Measurements from ENCODE around the gene KCTD3.

KCTD3 gene

GRCh38 chr1:215581896-215582295 lies 14.8 kb downstream of the KCTD3 start:
- Histone ChIP-seq H3K9ac (ENCODE audit: low read depth, low read length) (no peak overlapping the region), H3K36me3 (ENCODE audit: insufficient read depth, low read length) (peaks cover 16% of the 10 kb centered on the region), H3K9me3 (ENCODE audit: control insufficient read depth, insufficient read depth, low read length) (peaks cover 5% of the 10 kb centered on the region; the same call in 1 of the 2 replicates), H3K4me1 (ENCODE audit: insufficient read depth, low read length) (no peaks in the 10 kb centered on the region)

- H3K9me3 ChIP-seq (ENCODE audit: control insufficient read depth, insufficient read depth, low read length): peaks cover 5% of the 10 kb centered on the region; the same call in 1 of the 2 replicates
- no peaks in the 10 kb centered on the region for H3K4me1 ChIP-seq (ENCODE audit: insufficient read depth, low read length)
- H3K9ac ChIP-seq (ENCODE audit: low read depth, low read length): no peak overlapping the region
- H3K36me3 ChIP-seq (ENCODE audit: insufficient read depth, low read length): peaks cover 16% of the 10 kb centered on the region
Measured at GRCh38 chr1:215583185-215583749, 16.2 kb downstream of the KCTD3 start.

GRCh38 chr1:215584389-215584788 lies 17.3 kb downstream of the KCTD3 start:
- peaks cover 14% of the 10 kb centered on the region for H3K36me3 ChIP-seq (ENCODE audit: insufficient read depth, low read length)
- H3K4me1 ChIP-seq (ENCODE audit: insufficient read depth, low read length): no peaks in the 10 kb centered on the region
- H3K9ac ChIP-seq (ENCODE audit: low read depth, low read length): no peak overlapping the region
- peaks cover 5% of the 10 kb centered on the region; the same call in 1 of the 2 replicates for H3K9me3 ChIP-seq (ENCODE audit: control insufficient read depth, insufficient read depth, low read length)

GRCh38 chr1:215589650-215590435 lies 22.7 kb downstream of the KCTD3 start:
- Histone ChIP-seq H3K9ac (ENCODE audit: low read depth, low read length) (no peak overlapping the region), H3K36me3 (ENCODE audit: insufficient read depth, low read length) (peaks cover 6% of the 10 kb centered on the region; the same call in 1 of the 2 replicates), H3K9me3 (ENCODE audit: control insufficient read depth, insufficient read depth, low read length) (peaks cover 5% of the 10 kb centered on the region; the same call in 1 of the 2 replicates), H3K4me1 (ENCODE audit: insufficient read depth, low read length) (no peaks in the 10 kb centered on the region)

GRCh38 chr1:215590779-215591491 lies 23.8 kb downstream of the KCTD3 start:
- Histone ChIP-seq H3K4me1 (ENCODE audit: insufficient read depth, low read length) (no peaks in the 10 kb centered on the region), H3K36me3 (ENCODE audit: insufficient read depth, low read length) (peaks cover 6% of the 10 kb centered on the region; the same call in 1 of the 2 replicates), H3K9ac (ENCODE audit: low read depth, low read length) (no peak overlapping the region), H3K9me3 (ENCODE audit: control insufficient read depth, insufficient read depth, low read length) (no peaks in the 10 kb centered on the region; the same call in 1 of the 2 replicates)

GRCh38 chr1:215594640-215595039 lies 27.5 kb downstream of the KCTD3 start:
- Histone ChIP-seq H3K36me3 (ENCODE audit: insufficient read depth, low read length) (no peaks in the 10 kb centered on the region; the same call in 1 of the 2 replicates), H3K9me3 (ENCODE audit: control insufficient read depth, insufficient read depth, low read length) (no peaks in the 10 kb centered on the region), H3K4me1 (ENCODE audit: insufficient read depth, low read length) (no peaks in the 10 kb centered on the region; the same call in 1 of the 2 replicates), H3K9ac (ENCODE audit: low read depth, low read length) (no peak overlapping the region)

GRCh38 chr1:215595231-215595630 lies 28.1 kb downstream of the KCTD3 start:
- no peaks in the 10 kb centered on the region; the same call in 1 of the 2 replicates for H3K4me1 ChIP-seq (ENCODE audit: insufficient read depth, low read length)

GRCh38 chr1:215597961-215598360 lies 30.9 kb downstream of the KCTD3 start:
- H3K36me3 ChIP-seq (ENCODE audit: insufficient read depth, low read length): no peaks in the 10 kb centered on the region; the same call in 1 of the 2 replicates

More at GRCh38 chr1:215595231-215595630, 28.1 kb downstream of the KCTD3 start:
- Histone ChIP-seq H3K9ac (ENCODE audit: low read depth, low read length) (no peak overlapping the region), H3K36me3 (ENCODE audit: insufficient read depth, low read length) (no peaks in the 10 kb centered on the region; the same call in 1 of the 2 replicates), H3K9me3 (ENCODE audit: control insufficient read depth, insufficient read depth, low read length) (no peaks in the 10 kb centered on the region)

GRCh38 chr1:215599418-215600074 lies 32.4 kb downstream of the KCTD3 start:
- Histone ChIP-seq H3K9ac (ENCODE audit: low read depth, low read length) (no peak overlapping the region), H3K9me3 (ENCODE audit: control insufficient read depth, insufficient read depth, low read length) (no peaks in the 10 kb centered on the region), H3K36me3 (ENCODE audit: insufficient read depth, low read length) (no peaks in the 10 kb centered on the region; the same call in 1 of the 2 replicates), H3K4me1 (ENCODE audit: insufficient read depth, low read length) (no peaks in the 10 kb centered on the region; the same call in 1 of the 2 replicates)

More at GRCh38 chr1:215597961-215598360, 30.9 kb downstream of the KCTD3 start:
- Histone ChIP-seq H3K4me1 (ENCODE audit: insufficient read depth, low read length) (no peaks in the 10 kb centered on the region; the same call in 1 of the 2 replicates), H3K9me3 (ENCODE audit: control insufficient read depth, insufficient read depth, low read length) (no peaks in the 10 kb centered on the region), H3K9ac (ENCODE audit: low read depth, low read length) (no peak overlapping the region)

GRCh38 chr1:215600258-215600792 lies 33.2 kb downstream of the KCTD3 start:
- Histone ChIP-seq H3K9ac (ENCODE audit: low read depth, low read length) (no peak overlapping the region), H3K9me3 (ENCODE audit: control insufficient read depth, insufficient read depth, low read length) (no peaks in the 10 kb centered on the region), H3K36me3 (ENCODE audit: insufficient read depth, low read length) (no peaks in the 10 kb centered on the region; the same call in 1 of the 2 replicates), H3K4me1 (ENCODE audit: insufficient read depth, low read length) (peaks cover under 1% of the 10 kb centered on the region; the same call in 1 of the 2 replicates)

- Histone ChIP-seq H3K9me3 (ENCODE audit: control insufficient read depth, insufficient read depth, low read length) (no peaks in the 10 kb centered on the region), H3K36me3 (ENCODE audit: insufficient read depth, low read length) (no peaks in the 10 kb centered on the region; the same call in 1 of the 2 replicates), H3K9ac (ENCODE audit: low read depth, low read length) (no peak overlapping the region), H3K4me1 (ENCODE audit: insufficient read depth, low read length) (peaks cover 4% of the 10 kb centered on the region; the same call in 1 of the 2 replicates)
Measured at GRCh38 chr1:215600867-215601266, 33.8 kb downstream of the KCTD3 start.

GRCh38 chr1:215601276-215601675 lies 34.2 kb downstream of the KCTD3 start:
- Histone ChIP-seq H3K4me1 (ENCODE audit: insufficient read depth, low read length) (peaks cover 4% of the 10 kb centered on the region; the same call in 1 of the 2 replicates), H3K36me3 (ENCODE audit: insufficient read depth, low read length) (no peaks in the 10 kb centered on the region; the same call in 1 of the 2 replicates), H3K9ac (ENCODE audit: low read depth, low read length) (no peak overlapping the region), H3K9me3 (ENCODE audit: control insufficient read depth, insufficient read depth, low read length) (no peaks in the 10 kb centered on the region)

GRCh38 chr1:215603319-215603718 lies 36.2 kb downstream of the KCTD3 start:
- Histone ChIP-seq H3K9me3 (ENCODE audit: control insufficient read depth, insufficient read depth, low read length) (no peaks in the 10 kb centered on the region), H3K4me1 (ENCODE audit: insufficient read depth, low read length) (peaks cover 4% of the 10 kb centered on the region; the same call in 1 of the 2 replicates), H3K36me3 (ENCODE audit: insufficient read depth, low read length) (no peaks in the 10 kb centered on the region), H3K9ac (ENCODE audit: low read depth, low read length) (no peak overlapping the region)
